Measurements from ENCODE around the gene SYNJ2. TPM values are rescaled to one million over a fixed set of nuclear protein-coding genes. Genes with fewer than 3 reads are reported as not detected.

The SYNJ2 gene
- polyA plus RNA-seq, 1 donor from 2014 or later, result 0.12 TPM

- Histone ChIP-seq H3K27ac (ENCODE audit: low read length) (no peak overlapping the region), H3F3A (ENCODE audit: insufficient read depth, low read length, poor library complexity, severe bottlenecking) (no peaks in the 10 kb centered on the region), H3K4me3 (ENCODE audit: low read length) (no peak overlapping the region), H3K36me3 (ENCODE audit: insufficient read depth, low read length) (no peaks in the 10 kb centered on the region), H3K27me3 (ENCODE audit: insufficient read depth, low read depth, low read length) (no peaks in the 10 kb centered on the region), H3K4me2 (ENCODE audit: low read length) (no peak overlapping the region), H3K9me2 (ENCODE audit: insufficient read depth, low read length) (no peaks in the 10 kb centered on the region), H4K20me1 (ENCODE audit: insufficient read depth) (no peaks in the 10 kb centered on the region), H3K9me3 (ENCODE audit: low read length) (no peaks in the 10 kb centered on the region), H3K79me2 (replicated peaks; ENCODE audit: insufficient read depth, low read length) (no peaks in the 10 kb centered on the region), H2AFZ (ENCODE audit: low read depth, low read length) (no peak overlapping the region), H3K9ac (ENCODE audit: low read length) (no peak overlapping the region)
- TF ChIP-seq REST (IDR thresholded peaks at IDR 0.05; ENCODE audit: borderline replicate concordance) (no peak), TAF1 (IDR thresholded peaks at IDR 0.05; ENCODE audit: low read depth) (no peak), MXI1 (conservative IDR thresholded peaks at IDR 0.05; ENCODE audit: poor library complexity, severe bottlenecking) (no peak), CTCF (IDR thresholded peaks at IDR 0.05; ENCODE audit: poor library complexity, severe bottlenecking) (no peak), POLR2AphosphoS5 (IDR thresholded peaks at IDR 0.05) (no peak), SMC3 (conservative IDR thresholded peaks at IDR 0.05; ENCODE audit: poor library complexity) (no peak)
These were observed 48.1 kb downstream of the SYNJ2 start for GRCh38 chr6:158029668-158030230.

- Histone ChIP-seq H3F3A (ENCODE audit: insufficient read depth, low read length, poor library complexity, severe bottlenecking) (no peaks in the 10 kb centered on the region), H3K36me3 (ENCODE audit: insufficient read depth, low read length) (no peaks in the 10 kb centered on the region), H4K20me1 (ENCODE audit: insufficient read depth) (no peaks in the 10 kb centered on the region), H3K9ac (ENCODE audit: low read length) (no peak overlapping the region), H3K9me3 (ENCODE audit: low read length) (no peaks in the 10 kb centered on the region), H3K27me3 (ENCODE audit: insufficient read depth, low read depth, low read length) (no peaks in the 10 kb centered on the region), H3K4me2 (ENCODE audit: low read length) (no peak overlapping the region), H2AFZ (ENCODE audit: low read depth, low read length) (no peak overlapping the region), H3K4me3 (ENCODE audit: low read length) (no peak overlapping the region), H3K27ac (ENCODE audit: low read length) (no peak overlapping the region), H3K9me2 (ENCODE audit: insufficient read depth, low read length) (no peaks in the 10 kb centered on the region), H3K79me2 (replicated peaks; ENCODE audit: insufficient read depth, low read length) (no peaks in the 10 kb centered on the region)
- no peak for TF ChIP-seq REST (IDR thresholded peaks at IDR 0.05; ENCODE audit: borderline replicate concordance)
- TF ChIP-seq SMC3 (conservative IDR thresholded peaks at IDR 0.05; ENCODE audit: poor library complexity), result no peak
- TF ChIP-seq TAF1 (IDR thresholded peaks at IDR 0.05; ENCODE audit: low read depth), result no peak
- TF ChIP-seq RAD21 (conservative IDR thresholded peaks at IDR 0.05), result no peak
- no peak for TF ChIP-seq EP300 (conservative IDR thresholded peaks at IDR 0.05; ENCODE audit: poor library complexity, severe bottlenecking)
- TF ChIP-seq EZH2 (IDR thresholded peaks at IDR 0.05; ENCODE audit: borderline replicate concordance, insufficient read depth, low read length, poor library complexity, severe bottlenecking), result no peak
- no peak for TF ChIP-seq POLR2AphosphoS5 (IDR thresholded peaks at IDR 0.05)
- TF ChIP-seq MXI1 (conservative IDR thresholded peaks at IDR 0.05; ENCODE audit: poor library complexity, severe bottlenecking), result no peak
- no peak for TF ChIP-seq CTCF (IDR thresholded peaks at IDR 0.05; ENCODE audit: poor library complexity, severe bottlenecking)
These were observed 49.0 kb downstream of the SYNJ2 start for GRCh38 chr6:158030380-158031300.

Data from neural cell (in vitro differentiated cells).